ENCODE results near the gene PCDHGA12. TPM values are rescaled to one million over a fixed set of nuclear protein-coding genes. Genes with fewer than 3 reads are reported as not detected.
A peak's percentile ranks its signal among the peaks of the same experiment; 100 is the strongest.

The PCDHGA12 gene
- total and polyA plus RNA-seq, 10 of the 15 experiments (the other 5 are each of a cell fraction or from before 2014, with no cell fraction given), result 0.04 to 0.79 (median 0.36) TPM; not detected in 2

DNA sequence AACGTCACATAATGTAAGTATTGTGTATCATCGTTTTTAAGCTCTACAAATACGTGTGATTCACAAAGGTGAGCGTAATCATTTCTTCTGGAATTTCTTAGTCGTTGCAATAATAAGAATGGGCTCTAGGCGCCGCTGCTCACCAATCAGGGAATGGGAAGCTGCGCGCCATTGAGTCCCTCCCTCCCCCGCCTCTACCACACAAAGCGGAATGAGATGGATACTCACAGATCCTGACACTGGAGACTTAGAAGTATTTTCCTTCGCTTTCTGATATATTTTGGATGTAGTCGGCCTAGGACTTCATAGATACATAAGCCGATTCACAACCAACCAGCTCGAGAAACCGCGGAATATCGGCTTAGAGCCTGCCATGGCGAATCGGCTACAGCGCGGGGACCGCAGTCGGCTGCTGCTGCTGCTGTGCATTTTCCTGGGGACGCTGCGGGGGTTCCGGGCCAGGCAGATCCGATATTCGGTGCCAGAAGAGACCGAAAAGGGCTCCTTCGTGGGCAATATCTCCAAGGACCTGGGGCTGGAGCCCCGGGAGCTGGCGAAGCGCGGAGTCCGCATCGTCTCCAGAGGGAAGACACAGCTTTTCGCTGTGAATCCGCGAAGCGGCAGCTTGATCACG is 9.3 kb upstream of the PCDHGA12 start, which contains the start of gene PCDHGA11 (continued):
- TF ChIP-seq PML (IDR thresholded peaks at IDR 0.05; ENCODE audit: low read length) (peak; percentile 41; the same call in 1 of the 2 replicates), IKZF1 (conservative IDR thresholded peaks at IDR 0.05) (peak; percentile 38), CHD1 (IDR thresholded peaks at IDR 0.05; ENCODE audit: low read depth, low read length) (no peak), BRCA1 (IDR thresholded peaks at IDR 0.05; ENCODE audit: low read depth, low read length) (no peak), RUNX3 (IDR thresholded peaks at IDR 0.05; ENCODE audit: low read length) (peak; percentile 76), CBFB (IDR thresholded peaks at IDR 0.05; ENCODE audit: low read depth) (0 out of 2 replicates have a peak, but pooled peaks have one; percentile 16), GATAD2B (conservative IDR thresholded peaks at IDR 0.05; ENCODE audit: low read depth) (no peak), MYB (IDR thresholded peaks at IDR 0.05; ENCODE audit: borderline replicate concordance, low read depth, low read length) (no peak)
- TF ChIP-seq, protein P1, sequence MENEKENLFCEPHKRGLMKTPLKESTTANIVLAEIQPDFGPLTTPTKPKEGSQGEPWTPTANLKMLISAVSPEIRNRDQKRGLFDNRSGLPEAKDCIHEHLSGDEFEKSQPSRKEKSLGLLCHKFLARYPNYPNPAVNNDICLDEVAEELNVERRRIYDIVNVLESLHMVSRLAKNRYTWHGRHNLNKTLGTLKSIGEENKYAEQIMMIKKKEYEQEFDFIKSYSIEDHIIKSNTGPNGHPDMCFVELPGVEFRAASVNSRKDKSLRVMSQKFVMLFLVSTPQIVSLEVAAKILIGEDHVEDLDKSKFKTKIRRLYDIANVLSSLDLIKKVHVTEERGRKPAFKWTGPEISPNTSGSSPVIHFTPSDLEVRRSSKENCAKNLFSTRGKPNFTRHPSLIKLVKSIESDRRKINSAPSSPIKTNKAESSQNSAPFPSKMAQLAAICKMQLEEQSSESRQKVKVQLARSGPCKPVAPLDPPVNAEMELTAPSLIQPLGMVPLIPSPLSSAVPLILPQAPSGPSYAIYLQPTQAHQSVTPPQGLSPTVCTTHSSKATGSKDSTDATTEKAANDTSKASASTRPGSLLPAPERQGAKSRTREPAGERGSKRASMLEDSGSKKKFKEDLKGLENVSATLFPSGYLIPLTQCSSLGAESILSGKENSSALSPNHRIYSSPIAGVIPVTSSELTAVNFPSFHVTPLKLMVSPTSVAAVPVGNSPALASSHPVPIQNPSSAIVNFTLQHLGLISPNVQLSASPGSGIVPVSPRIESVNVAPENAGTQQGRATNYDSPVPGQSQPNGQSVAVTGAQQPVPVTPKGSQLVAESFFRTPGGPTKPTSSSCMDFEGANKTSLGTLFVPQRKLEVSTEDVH (IDR thresholded peaks at IDR 0.05; ENCODE audit: low read depth, partially characterized antibody), result no peak
- TF ChIP-seq, protein P2, sequence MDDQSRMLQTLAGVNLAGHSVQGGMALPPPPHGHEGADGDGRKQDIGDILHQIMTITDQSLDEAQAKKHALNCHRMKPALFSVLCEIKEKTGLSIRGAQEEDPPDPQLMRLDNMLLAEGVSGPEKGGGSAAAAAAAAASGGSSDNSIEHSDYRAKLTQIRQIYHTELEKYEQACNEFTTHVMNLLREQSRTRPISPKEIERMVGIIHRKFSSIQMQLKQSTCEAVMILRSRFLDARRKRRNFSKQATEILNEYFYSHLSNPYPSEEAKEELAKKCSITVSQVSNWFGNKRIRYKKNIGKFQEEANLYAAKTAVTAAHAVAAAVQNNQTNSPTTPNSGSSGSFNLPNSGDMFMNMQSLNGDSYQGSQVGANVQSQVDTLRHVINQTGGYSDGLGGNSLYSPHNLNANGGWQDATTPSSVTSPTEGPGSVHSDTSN (IDR thresholded peaks at IDR 0.05; ENCODE audit: insufficient replicate concordance, low read depth, low read length), result no peak
- TF ChIP-seq, protein P3, sequence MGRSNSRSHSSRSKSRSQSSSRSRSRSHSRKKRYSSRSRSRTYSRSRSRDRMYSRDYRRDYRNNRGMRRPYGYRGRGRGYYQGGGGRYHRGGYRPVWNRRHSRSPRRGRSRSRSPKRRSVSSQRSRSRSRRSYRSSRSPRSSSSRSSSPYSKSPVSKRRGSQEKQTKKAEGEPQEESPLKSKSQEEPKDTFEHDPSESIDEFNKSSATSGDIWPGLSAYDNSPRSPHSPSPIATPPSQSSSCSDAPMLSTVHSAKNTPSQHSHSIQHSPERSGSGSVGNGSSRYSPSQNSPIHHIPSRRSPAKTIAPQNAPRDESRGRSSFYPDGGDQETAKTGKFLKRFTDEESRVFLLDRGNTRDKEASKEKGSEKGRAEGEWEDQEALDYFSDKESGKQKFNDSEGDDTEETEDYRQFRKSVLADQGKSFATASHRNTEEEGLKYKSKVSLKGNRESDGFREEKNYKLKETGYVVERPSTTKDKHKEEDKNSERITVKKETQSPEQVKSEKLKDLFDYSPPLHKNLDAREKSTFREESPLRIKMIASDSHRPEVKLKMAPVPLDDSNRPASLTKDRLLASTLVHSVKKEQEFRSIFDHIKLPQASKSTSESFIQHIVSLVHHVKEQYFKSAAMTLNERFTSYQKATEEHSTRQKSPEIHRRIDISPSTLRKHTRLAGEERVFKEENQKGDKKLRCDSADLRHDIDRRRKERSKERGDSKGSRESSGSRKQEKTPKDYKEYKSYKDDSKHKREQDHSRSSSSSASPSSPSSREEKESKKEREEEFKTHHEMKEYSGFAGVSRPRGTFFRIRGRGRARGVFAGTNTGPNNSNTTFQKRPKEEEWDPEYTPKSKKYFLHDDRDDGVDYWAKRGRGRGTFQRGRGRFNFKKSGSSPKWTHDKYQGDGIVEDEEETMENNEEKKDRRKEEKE (IDR thresholded peaks at IDR 0.05), result no peak
- TF ChIP-seq, protein P4, sequence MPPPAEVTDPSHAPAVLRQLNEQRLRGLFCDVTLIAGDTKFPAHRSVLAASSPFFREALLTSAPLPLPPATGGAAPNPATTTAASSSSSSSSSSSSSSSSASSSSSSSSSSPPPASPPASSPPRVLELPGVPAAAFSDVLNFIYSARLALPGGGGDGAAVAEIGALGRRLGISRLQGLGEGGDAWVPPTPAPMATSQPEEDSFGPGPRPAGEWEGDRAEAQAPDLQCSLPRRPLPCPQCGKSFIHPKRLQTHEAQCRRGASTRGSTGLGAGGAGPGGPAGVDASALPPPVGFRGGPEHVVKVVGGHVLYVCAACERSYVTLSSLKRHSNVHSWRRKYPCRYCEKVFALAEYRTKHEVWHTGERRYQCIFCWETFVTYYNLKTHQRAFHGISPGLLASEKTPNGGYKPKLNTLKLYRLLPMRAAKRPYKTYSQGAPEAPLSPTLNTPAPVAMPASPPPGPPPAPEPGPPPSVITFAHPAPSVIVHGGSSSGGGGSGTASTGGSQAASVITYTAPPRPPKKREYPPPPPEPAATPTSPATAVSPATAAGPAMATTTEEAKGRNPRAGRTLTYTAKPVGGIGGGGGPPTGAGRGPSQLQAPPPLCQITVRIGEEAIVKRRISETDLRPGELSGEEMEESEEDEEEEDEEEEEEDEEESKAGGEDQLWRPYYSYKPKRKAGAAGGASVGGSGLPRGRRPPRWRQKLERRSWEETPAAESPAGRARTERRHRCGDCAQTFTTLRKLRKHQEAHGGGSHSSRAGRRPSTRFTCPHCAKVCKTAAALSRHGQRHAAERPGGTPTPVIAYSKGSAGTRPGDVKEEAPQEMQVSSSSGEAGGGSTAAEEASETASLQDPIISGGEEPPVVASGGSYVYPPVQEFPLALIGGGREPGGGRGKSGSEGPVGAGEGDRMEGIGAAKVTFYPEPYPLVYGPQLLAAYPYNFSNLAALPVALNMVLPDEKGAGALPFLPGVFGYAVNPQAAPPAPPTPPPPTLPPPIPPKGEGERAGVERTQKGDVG (CRISPR knock-in tag; IDR thresholded peaks at IDR 0.05), result no peak
- TF ChIP-seq, protein P5, sequence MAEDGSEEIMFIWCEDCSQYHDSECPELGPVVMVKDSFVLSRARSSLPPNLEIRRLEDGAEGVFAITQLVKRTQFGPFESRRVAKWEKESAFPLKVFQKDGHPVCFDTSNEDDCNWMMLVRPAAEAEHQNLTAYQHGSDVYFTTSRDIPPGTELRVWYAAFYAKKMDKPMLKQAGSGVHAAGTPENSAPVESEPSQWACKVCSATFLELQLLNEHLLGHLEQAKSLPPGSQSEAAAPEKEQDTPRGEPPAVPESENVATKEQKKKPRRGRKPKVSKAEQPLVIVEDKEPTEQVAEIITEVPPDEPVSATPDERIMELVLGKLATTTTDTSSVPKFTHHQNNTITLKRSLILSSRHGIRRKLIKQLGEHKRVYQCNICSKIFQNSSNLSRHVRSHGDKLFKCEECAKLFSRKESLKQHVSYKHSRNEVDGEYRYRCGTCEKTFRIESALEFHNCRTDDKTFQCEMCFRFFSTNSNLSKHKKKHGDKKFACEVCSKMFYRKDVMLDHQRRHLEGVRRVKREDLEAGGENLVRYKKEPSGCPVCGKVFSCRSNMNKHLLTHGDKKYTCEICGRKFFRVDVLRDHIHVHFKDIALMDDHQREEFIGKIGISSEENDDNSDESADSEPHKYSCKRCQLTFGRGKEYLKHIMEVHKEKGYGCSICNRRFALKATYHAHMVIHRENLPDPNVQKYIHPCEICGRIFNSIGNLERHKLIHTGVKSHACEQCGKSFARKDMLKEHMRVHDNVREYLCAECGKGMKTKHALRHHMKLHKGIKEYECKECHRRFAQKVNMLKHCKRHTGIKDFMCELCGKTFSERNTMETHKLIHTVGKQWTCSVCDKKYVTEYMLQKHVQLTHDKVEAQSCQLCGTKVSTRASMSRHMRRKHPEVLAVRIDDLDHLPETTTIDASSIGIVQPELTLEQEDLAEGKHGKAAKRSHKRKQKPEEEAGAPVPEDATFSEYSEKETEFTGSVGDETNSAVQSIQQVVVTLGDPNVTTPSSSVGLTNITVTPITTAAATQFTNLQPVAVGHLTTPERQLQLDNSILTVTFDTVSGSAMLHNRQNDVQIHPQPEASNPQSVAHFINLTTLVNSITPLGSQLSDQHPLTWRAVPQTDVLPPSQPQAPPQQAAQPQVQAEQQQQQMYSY (CRISPR knock-in tag; IDR thresholded peaks at IDR 0.05), result no peak
- TF ChIP-seq, protein P6, sequence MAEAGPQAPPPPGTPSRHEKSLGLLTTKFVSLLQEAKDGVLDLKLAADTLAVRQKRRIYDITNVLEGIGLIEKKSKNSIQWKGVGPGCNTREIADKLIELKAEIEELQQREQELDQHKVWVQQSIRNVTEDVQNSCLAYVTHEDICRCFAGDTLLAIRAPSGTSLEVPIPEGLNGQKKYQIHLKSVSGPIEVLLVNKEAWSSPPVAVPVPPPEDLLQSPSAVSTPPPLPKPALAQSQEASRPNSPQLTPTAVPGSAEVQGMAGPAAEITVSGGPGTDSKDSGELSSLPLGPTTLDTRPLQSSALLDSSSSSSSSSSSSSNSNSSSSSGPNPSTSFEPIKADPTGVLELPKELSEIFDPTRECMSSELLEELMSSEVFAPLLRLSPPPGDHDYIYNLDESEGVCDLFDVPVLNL (IDR thresholded peaks at IDR 0.05; ENCODE audit: low read depth, low read length), result no peak

Data from GM12878 (cell line).